Measurements from ENCODE around the gene ARPC1B. TPM values are rescaled to one million over a fixed set of nuclear protein-coding genes. Genes with fewer than 3 reads are reported as not detected.
A peak's percentile ranks its signal among the peaks of the same experiment; 100 is the strongest.

The ARPC1B gene
- total and polyA plus RNA-seq, 9 of the 15 experiments (the other 6 are each of a cell fraction or from before 2014, with no cell fraction given), result 6.7 to 357 (median 211) TPM

DNA sequence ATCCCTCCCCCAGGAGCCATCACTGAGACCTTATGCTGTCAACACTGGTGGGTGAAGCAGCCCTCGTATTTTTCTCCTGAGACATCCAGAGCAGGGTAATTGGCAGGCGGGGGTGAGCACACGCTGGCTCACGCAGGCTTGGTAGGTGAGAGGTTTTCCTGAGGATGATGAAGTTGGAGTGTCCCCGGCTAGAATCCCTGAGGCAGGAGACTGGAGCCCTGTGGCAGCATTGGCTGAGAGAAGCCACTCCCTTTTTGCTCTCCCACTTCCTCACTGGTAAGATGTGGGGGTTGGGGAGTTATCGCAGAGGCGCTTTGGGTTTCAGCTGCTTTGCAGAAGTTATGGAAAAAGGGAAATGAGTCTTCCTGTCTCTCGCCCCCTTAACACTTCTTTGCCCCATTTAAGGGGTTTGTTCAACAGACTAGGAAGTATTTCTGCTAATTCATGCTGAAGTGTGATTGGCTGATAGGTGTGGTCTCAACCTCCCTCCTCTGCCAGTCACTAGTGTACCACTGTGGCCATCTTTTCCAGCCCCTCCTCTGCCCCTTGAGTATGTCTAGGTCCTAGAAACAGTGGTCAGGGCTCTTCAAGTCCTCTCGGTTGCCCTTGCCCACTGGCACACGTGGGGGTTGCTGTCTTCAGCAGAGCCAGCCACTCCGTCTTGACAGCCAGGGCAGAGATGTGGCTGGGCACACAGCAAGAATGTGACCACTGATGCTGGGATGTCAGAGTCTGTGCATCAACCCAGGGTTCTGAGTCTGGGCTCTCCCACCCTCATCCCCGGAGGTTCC lies 5.7 kb downstream of the ARPC1B start (continued):
- TF ChIP-seq MYC (IDR thresholded peaks at IDR 0.05; ENCODE audit: low read depth, low read length), result peak; percentile 44; the same call in 1 of the 2 replicates
- TF ChIP-seq MYC (CRISPR knock-in tag; IDR thresholded peaks at IDR 0.05; ENCODE audit: borderline replicate concordance, low read depth), result no peak
- no peak for TF ChIP-seq ZNF395 (CRISPR knock-in tag; IDR thresholded peaks at IDR 0.05)
- peak in 1 of 2 experiments; percentile 50; a peak in 1 of 4 replicates for TF ChIP-seq FOXA3 (CRISPR knock-in tag; conservative IDR thresholded peaks at IDR 0.05 in 1 of 2, IDR thresholded peaks at IDR 0.05 in 1 of 2)
- 0 out of 2 replicates have a peak, but pooled peaks have one; percentile 38 for TF ChIP-seq GABPA (tag; conservative IDR thresholded peaks at IDR 0.05; ENCODE audit: low read depth)
- TF ChIP-seq SMARCE1 (IDR thresholded peaks at IDR 0.05), result peak; percentile 72; the same call in 1 of the 2 replicates
- TF ChIP-seq, protein P1, sequence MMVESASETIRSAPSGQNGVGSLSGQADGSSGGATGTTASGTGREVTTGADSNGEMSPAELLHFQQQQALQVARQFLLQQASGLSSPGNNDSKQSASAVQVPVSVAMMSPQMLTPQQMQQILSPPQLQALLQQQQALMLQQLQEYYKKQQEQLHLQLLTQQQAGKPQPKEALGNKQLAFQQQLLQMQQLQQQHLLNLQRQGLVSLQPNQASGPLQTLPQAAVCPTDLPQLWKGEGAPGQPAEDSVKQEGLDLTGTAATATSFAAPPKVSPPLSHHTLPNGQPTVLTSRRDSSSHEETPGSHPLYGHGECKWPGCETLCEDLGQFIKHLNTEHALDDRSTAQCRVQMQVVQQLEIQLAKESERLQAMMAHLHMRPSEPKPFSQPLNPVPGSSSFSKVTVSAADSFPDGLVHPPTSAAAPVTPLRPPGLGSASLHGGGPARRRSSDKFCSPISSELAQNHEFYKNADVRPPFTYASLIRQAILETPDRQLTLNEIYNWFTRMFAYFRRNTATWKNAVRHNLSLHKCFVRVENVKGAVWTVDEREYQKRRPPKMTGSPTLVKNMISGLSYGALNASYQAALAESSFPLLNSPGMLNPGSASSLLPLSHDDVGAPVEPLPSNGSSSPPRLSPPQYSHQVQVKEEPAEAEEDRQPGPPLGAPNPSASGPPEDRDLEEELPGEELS (CRISPR knock-in tag; IDR thresholded peaks at IDR 0.05; ENCODE audit: borderline replicate concordance), result no peak
- TF ChIP-seq PRDM10 (IDR thresholded peaks at IDR 0.05; ENCODE audit: partially characterized antibody), result peak; percentile 29
- peak; percentile 37 for TF ChIP-seq NFYB (IDR thresholded peaks at IDR 0.05; ENCODE audit: extremely low read depth, insufficient read length)
- 0 out of 4 replicates have a peak, but pooled peaks of 1 of the 2 experiments have one; percentile 23 for TF ChIP-seq TEAD1 (CRISPR knock-in tag; IDR thresholded peaks at IDR 0.05)
- TF ChIP-seq JUND (IDR thresholded peaks at IDR 0.05; ENCODE audit: borderline replicate concordance, low read depth, low read length), result no peak
- TF ChIP-seq JUND (tag; IDR thresholded peaks at IDR 0.05; ENCODE audit: borderline replicate concordance, low read depth, low read length), result peak; percentile 36; the same call in 1 of the 3 replicates
- peak; percentile 53 for TF ChIP-seq DPF2 (IDR thresholded peaks at IDR 0.05)
- peak; percentile 41; the same call in 1 of the 2 replicates for TF ChIP-seq SUPT5H (IDR thresholded peaks at IDR 0.05)

Measured in K562 (cell line).